Stimulated activated CD4-positive, alpha-beta T cell treated with anti-CD3 and anti-CD28 coated beads, Interleukin-4, amount 100 ng/mL, for 48 hours (primary cell): Measurements from ENCODE around the gene SERINC5.
"Not testable (repeated sequence)": the region's sequence is repeated elsewhere in the genome, so short reads cannot be mapped to it uniquely, and the experiment has no call there.

Source experiments
- DNase-seq, 2 donors: peaks; one replicate each; pipeline ENCODE4 v3.0.0-alpha.2; 2020; ENCODE audit warnings: low read depth in 2 of 2

The SERINC5 gene

DNA sequence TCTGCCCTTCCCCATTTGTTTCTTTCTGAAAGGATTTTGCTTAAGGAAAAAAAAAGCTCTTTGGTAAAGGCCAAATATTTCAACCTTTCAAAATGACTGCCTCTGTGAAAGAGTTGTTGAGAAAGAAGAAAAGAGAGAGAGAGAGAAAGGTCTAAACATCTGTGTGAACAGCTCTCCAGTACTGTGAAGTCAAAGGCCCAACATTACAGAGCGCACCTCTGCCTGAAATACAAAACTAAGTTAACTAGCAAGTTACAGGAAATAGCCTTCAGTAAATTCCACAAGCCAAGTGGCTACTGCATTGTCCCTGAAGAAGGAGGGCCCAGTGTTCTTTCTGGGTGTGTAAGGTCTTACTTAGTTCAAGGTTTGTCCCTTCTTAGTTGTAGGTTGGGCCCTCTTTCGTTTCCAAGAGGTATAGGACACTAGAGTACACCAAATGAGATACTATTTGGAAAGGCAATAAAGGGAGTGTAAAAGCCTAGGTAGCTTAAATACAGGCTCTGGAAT lies 116.3 kb downstream of the SERINC5 start:
- no peak for DNase-seq

DNA sequence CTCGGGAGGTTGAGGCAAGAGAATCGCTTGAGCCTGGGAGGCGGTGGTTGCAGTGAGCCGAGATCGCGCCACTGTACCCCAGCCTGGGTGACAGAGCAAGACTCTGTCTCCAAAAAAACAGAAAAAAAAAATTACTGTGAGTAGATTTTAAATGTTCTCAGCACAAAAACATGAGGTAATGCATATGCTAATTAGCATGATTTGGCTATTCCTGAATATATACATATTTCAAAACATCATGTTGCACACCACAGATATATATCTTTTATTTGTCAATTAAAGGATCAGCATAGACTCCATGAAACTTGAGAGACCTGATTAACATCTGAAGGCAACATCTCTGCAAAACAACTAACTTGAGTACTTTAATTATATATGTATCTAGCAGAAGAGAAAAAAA lies 117.4 kb downstream of the SERINC5 start:
- DNase-seq = no peak

- DNase-seq = not testable (repeated sequence)
These were observed 119.0 kb downstream of the SERINC5 start for GRCh38 chr5:80136798-80137197.

GRCh38 chr5:80134876-80135275 lies 121.0 kb downstream of the SERINC5 start:
- no peak for DNase-seq

DNA sequence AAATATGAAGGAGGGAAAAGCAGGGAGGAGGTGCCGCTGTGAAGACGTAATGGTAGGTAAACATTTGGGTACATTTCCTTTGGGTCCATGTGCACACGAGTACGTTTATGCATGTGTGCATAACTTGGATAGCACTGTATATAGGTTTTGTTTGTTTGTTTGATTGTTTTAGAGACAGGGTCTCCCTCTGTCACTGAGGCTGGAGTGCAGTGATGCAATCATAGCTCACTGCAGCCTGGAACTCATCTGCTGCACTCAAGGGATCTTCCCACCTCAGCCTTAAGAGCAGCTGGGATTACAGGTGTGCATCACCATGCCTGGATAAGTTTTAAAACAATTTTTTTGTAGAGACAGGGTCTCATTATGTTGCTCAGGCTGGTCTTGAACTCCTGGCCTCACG lies 126.7 kb downstream of the SERINC5 start:
- DNase-seq = no peak

GRCh38 chr5:80128141-80128540 lies 127.7 kb downstream of the SERINC5 start:
- DNase-seq = no peak

DNA sequence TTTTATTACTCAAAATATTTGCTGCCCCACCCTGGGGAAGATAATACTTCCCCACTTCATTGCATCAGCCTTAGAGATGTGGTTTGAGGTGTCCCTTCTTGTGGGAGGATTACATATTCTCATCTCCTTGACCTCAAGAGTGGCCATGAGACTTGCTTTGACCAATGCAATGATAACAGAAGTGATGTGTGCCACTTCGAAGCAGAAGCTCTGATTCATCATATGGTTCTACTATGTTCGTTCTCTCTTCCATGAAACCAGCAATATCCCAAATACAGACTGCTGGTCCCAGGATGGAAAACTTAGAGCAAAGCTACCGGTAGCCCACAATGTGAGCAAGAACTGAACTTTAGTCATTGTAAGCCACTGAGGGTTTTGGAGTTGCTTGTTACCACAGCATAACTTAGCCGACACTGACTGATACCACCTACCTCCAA lies 128.7 kb downstream of the SERINC5 start:
- no peak for DNase-seq

- DNase-seq = no peak
These were observed 129.8 kb downstream of the SERINC5 start for GRCh38 chr5:80125962-80126480.

GRCh38 chr5:80125022-80125961 lies 130.6 kb downstream of the SERINC5 start:
- no peak for DNase-seq

DNA sequence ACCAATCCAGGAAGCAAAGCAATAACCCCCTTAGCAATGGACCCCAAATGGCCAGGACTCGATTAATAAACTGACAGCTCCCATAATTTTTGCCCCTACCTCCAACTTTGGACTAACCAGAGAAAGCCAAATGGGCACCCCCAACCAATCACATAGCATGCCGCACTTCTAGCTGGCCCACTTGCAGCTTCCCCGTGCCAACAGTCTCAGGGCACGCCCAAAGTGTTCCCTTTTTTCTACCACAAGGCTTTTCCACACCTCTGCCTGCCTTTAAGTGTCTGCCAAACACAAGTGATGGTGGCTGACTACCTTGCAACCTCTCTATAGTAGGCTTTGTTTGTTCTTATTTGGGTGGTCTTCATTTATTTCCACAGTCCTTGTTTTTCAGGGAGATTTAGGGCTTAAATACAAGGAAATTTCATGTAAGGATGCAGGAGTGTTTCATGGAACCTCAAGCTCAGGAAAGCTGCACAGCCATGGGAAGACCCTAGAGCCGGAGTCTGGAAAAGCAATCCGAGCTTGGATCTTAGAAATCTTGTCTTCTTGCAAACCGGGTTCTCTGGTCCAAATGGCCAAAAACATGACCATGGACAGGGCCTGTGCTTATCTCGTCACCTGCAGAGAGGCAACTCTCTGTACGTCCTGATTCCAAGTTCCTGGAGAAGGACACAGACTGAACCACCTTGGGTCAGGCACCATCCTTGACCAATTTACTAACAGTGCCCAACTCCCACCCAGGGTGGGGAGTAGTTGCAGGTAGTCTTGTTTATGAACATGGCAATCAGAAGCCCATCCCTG lies 131.5 kb downstream of the SERINC5 start:
- no peak for DNase-seq

GRCh38 chr5:80122579-80122978 lies 133.3 kb downstream of the SERINC5 start:
- no peak for DNase-seq

DNA sequence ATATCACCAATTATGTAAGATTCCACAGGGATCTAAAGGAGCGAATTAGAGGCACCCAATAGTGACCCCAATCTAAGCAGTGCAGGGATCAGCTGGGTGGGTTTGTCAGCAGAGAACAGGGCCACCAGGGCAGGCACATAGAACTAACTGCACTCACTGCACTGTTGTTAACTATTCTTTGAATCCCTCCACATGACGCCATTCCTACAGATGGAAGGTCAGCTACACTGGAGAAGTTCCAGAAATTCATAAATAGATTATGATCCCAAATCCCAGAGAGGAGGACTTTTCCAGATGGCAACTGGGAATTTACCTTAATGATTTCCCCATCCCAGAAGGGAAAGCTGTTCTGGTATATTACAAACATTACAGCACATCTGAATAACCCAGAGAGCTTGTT lies 136.5 kb downstream of the SERINC5 start:
- no peak for DNase-seq

DNA sequence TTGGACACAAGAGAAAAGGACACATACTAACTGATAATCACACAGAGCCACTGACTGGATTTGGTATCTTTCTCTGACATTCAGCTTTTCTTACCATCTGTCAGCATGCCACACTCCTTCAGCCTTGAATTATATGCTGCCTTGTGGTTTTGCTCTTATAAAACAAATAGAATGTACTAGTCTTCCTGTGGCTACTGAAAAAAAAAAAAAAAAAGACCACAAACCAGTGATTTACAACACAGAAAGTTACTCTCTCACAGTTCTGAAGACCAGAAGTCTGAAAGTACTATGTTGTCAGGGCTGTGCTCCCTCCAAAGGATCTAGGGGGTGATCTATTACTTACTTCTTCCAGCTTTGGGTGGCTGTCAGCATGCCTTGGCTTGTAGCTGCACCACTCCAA lies 138.4 kb downstream of the SERINC5 start:
- DNase-seq = no peak

- no peak for DNase-seq
These were observed 139.4 kb downstream of the SERINC5 start for GRCh38 chr5:80116465-80116864.

DNA sequence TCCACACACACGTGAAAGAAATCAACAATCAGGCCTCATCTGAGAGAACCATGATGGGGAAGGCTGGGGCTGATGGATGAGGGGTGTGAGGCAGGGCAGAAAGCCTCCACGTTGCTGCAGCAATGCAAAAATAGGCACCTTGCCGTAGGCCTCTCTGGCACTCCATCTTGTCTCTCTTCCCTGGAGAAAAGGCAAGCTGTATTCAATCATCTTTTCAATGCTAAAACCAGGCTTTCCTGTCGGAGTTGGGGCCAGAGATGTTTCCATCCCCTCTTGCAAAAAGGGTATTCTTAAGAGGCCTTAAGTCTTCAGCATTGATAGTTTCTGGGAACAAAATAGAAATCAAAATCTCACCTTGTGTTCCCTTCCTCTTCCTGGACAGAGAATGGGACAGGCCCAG lies 139.8 kb downstream of the SERINC5 start:
- no peak for DNase-seq

DNA sequence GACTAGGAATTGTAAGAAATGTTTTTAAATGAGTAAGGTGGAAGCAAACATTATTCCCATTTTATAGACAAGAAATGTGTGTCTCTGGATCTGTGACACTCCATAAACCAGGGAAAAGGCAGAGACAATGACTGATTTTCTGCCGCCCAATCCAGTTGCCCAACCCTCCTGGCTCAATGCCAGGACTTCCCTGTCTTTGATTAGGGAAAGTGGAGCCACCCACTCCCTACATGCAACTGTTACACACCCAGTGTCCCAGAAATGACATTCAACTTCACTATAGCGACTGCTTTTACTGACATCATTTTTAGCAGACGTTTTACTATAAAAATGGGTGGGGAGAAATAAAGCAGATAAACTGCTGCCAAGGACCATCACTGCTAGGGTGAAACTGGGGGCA lies 141.0 kb downstream of the SERINC5 start:
- no peak for DNase-seq

DNA sequence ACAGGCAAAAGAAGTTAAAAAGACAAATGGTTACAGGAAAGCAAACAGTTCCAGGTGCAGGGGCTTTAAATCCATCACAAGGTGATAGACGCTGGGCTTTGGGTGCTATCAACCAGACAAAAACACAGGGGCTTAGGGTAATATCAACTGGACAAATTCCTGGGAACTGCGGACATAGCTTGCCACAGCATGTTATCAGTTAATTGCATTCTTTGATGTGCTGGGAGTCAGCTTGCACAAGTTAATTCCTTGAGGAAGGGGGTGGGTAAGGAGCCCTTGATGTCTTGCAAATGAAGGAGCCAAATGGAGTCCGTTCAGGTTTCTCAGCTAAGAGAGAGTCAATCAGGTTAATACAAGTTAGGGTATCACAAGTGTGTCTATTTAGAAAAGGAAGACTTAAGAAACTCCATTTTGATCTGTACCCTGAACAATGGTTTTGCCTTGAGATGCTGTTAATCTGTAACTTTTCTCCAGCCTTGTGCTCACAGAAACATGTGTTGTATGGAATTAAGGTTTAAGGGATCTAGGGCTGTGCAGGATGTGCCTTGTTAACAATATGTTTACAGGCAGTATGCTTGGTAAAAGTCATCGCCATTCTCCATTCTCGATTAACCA lies 144.4 kb downstream of the SERINC5 start:
- not testable (repeated sequence) for DNase-seq

- DNase-seq = no peak
These were observed 146.0 kb downstream of the SERINC5 start for GRCh38 chr5:80109646-80110478.

DNA sequence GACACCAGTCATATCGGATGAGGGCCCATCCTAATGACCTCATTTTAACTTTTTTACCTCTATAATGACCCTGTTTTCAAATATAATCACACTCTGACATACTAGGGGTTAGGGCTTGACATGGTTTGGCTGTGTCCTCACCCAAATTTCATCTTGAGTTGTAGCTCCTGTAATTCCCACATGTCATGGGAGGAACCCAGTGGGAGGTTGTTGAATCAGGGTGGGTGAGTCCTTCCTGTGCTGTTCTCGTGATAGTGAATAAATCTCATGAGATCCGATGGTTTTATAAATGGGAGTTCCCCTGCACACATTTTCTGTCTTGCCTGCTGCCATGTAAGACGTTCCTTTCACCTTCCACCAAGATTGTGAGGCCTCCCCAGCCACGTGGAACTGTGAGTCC lies 148.9 kb downstream of the SERINC5 start:
- no peak for DNase-seq

GRCh38 chr5:80105698-80106439 lies 150.0 kb downstream of the SERINC5 start:
- no peak for DNase-seq
